Calu3 (cell line): ENCODE data around the gene ZBED4. TPM values are rescaled to one million over a fixed set of nuclear protein-coding genes. Genes with fewer than 3 reads are reported as not detected.
"Not testable (repeated sequence)": the region's sequence is repeated elsewhere in the genome, so short reads cannot be mapped to it uniquely, and the experiment has no call there.

Experiments
- BruUV-seq: library from RNA; stranded (reverse); fragments of 400-500 nt; replicated peaks from 2 replicates; lab custom pipeline; 2021; lab: Mats Ljungman, UMichigan
- CTCF ChIA-PET: fragments of 300-600 bp; sonication (Branson Sonifier 250); formaldehyde crosslinking; loops from one replicate; lab custom pipeline; 2022; ENCODE audit warnings: antibody characterized with exemption; lab: Charles Lee
- DNase-seq: peaks from one replicate; pipeline ENCODE4 v3.0.0; 2022
- H3K27ac Mint-ChIP-seq: one replicate; pipeline ENCODE4 v1.8.0; 2022; ENCODE audit warnings: mixed read lengths; ENCODE audit not compliant: unreplicated experiment
- H3K27me3 Mint-ChIP-seq: one replicate; pipeline ENCODE4 v1.8.0; 2022; ENCODE audit warnings: mixed read lengths; ENCODE audit not compliant: unreplicated experiment
- H3K36me3 Mint-ChIP-seq: one replicate; pipeline ENCODE4 v1.8.0; 2022; ENCODE audit warnings: mild to moderate bottlenecking, moderate library complexity, mixed read lengths; ENCODE audit not compliant: insufficient read depth, unreplicated experiment
- H3K4me1 Mint-ChIP-seq: one replicate; pipeline ENCODE4 v1.8.0; 2022; ENCODE audit warnings: mild to moderate bottlenecking, low read depth, mixed read lengths; ENCODE audit not compliant: unreplicated experiment
- H3K4me3 Mint-ChIP-seq: one replicate; pipeline ENCODE4 v1.8.0; 2022; ENCODE audit warnings: mild to moderate bottlenecking, low read depth, moderate library complexity, mixed read lengths; ENCODE audit not compliant: unreplicated experiment
- H3K9me3 Mint-ChIP-seq: one replicate; pipeline ENCODE4 v1.8.0; 2022; ENCODE audit warnings: low read depth, mixed read lengths; ENCODE audit not compliant: unreplicated experiment
- intact Hi-C: fragments of 100-400 bp; cut with micrococcal nuclease; formaldehyde crosslinking; loops from one replicate; pipeline ENCODE4 v1.10.0; 2022; ENCODE audit not compliant: unreplicated experiment
- total RNA-seq: library from RNA; stranded (reverse); gene quantifications from 2 replicates; pipeline ENCODE4 v1.2.3, GENCODE V29; 2022
- TF ChIP-seq, protein P1 (sequence below): fragments of 200-600 bp; IDR thresholded peaks from one replicate; pipeline ENCODE4 v1.8.0; 2022; ENCODE audit warnings: antibody characterized with exemption; ENCODE audit not compliant: unreplicated experiment

ZBED4 gene
- total RNA-seq, 1 experiment from 2014 or later = 30.0 TPM

GRCh38 chr22:49814856-49815255 lies 38.8 kb upstream of the ZBED4 start:
- Mint-ChIP-seq H3K9me3 (no peaks in the 10 kb centered on the region), H3K36me3 (peaks cover 64% of the 10 kb centered on the region), H3K27me3 (no peaks in the 10 kb centered on the region), H3K4me1 (peaks cover 36% of the 10 kb centered on the region), H3K4me3 (no peak overlapping the region), H3K27ac (no peak overlapping the region)
- TF ChIP-seq, protein P1, sequence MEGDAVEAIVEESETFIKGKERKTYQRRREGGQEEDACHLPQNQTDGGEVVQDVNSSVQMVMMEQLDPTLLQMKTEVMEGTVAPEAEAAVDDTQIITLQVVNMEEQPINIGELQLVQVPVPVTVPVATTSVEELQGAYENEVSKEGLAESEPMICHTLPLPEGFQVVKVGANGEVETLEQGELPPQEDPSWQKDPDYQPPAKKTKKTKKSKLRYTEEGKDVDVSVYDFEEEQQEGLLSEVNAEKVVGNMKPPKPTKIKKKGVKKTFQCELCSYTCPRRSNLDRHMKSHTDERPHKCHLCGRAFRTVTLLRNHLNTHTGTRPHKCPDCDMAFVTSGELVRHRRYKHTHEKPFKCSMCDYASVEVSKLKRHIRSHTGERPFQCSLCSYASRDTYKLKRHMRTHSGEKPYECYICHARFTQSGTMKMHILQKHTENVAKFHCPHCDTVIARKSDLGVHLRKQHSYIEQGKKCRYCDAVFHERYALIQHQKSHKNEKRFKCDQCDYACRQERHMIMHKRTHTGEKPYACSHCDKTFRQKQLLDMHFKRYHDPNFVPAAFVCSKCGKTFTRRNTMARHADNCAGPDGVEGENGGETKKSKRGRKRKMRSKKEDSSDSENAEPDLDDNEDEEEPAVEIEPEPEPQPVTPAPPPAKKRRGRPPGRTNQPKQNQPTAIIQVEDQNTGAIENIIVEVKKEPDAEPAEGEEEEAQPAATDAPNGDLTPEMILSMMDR = no peak
- BruUV-seq = no TSS peak
- CTCF ChIA-PET = interaction anchor here (0.6 to 1.0 kb wide), 3 partner anchors 41 to 103 kb away, joined by 3 to 6 read pairs (median 3); partner anchors contain the start of genes ALG12 and CRELD2
- intact Hi-C loops = no loop called here
- no peak for DNase-seq

DNA sequence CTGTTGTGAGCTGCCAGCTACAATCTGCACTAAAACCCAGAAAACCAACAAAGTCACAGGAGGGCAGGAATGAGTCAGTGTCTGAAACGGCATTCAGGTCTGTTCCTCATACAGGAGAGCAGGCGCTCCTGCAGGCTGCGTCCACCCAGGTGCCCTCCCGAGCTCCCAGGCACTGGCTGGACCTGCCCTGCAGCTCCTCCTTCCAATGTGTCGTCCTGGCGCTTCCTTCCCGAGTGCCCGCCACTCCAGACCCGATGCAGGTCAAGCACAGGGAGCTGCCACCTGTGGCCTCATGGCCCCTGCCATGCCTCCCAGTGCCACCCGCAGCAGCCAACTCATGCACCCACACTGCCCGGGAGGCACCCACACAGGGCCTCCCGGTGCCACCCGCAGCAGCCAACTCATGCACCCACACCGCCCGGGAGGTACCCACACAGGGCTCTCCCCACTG lies 38.0 kb upstream of the ZBED4 start:
- H3K27ac Mint-ChIP-seq = no peak overlapping the region
- DNase-seq = peak; percentile 60
- peaks cover 65% of the 10 kb centered on the region for H3K36me3 Mint-ChIP-seq
- peak overlapping the region; percentile 34 for H3K4me3 Mint-ChIP-seq
- H3K4me1 Mint-ChIP-seq = peaks cover 28% of the 10 kb centered on the region
- TF ChIP-seq, protein P1 = no peak
- intact Hi-C loops = no loop called here
- no peaks in the 10 kb centered on the region for H3K9me3 Mint-ChIP-seq
- CTCF ChIA-PET = interaction anchor here (0.6 to 1.0 kb wide), 3 partner anchors 40 to 102 kb away, joined by 3 to 6 read pairs (median 3); partner anchors contain the start of genes ALG12 and CRELD2
- BruUV-seq = no TSS peak
- H3K27me3 Mint-ChIP-seq = no peaks in the 10 kb centered on the region

GRCh38 chr22:49817359-49817758 lies 36.3 kb upstream of the ZBED4 start:
- CTCF ChIA-PET = no interaction called here
- peaks cover 75% of the 10 kb centered on the region for H3K36me3 Mint-ChIP-seq
- intact Hi-C loops = no loop called here
- no peak overlapping the region for H3K27ac Mint-ChIP-seq
- H3K4me3 Mint-ChIP-seq = no peak overlapping the region
- no peaks in the 10 kb centered on the region for H3K27me3 Mint-ChIP-seq
- DNase-seq = no peak
- H3K4me1 Mint-ChIP-seq = peaks cover 21% of the 10 kb centered on the region
- BruUV-seq = no TSS peak
- TF ChIP-seq, protein P1 = no peak
- no peaks in the 10 kb centered on the region for H3K9me3 Mint-ChIP-seq

- no TSS peak for BruUV-seq
- peaks cover 75% of the 10 kb centered on the region for H3K36me3 Mint-ChIP-seq
- CTCF ChIA-PET = interaction anchor here (0.8 kb wide), 1 partner anchor 54 kb away, joined by 3 read pairs; no protein-coding TSS in a partner anchor
These were observed 32.7 kb upstream of the ZBED4 start for GRCh38 chr22:49820984-49821383.

GRCh38 chr22:49821741-49822140 lies 31.9 kb upstream of the ZBED4 start:
- H3K9me3 Mint-ChIP-seq, H3K27ac Mint-ChIP-seq, intact Hi-C loops: not testable (repeated sequence)

More at GRCh38 chr22:49820984-49821383, 32.7 kb upstream of the ZBED4 start:
- TF ChIP-seq, protein P1 = no peak
- Mint-ChIP-seq H3K27me3 (no peaks in the 10 kb centered on the region), H3K27ac (no peak overlapping the region), H3K9me3 (no peaks in the 10 kb centered on the region), H3K4me3 (no peak overlapping the region), H3K4me1 (peaks cover 28% of the 10 kb centered on the region)
- DNase-seq = no peak
- intact Hi-C loops = no loop called here

More at GRCh38 chr22:49821741-49822140, 31.9 kb upstream of the ZBED4 start:
- H3K4me3 Mint-ChIP-seq, DNase-seq, H3K27me3 Mint-ChIP-seq, BruUV-seq, CTCF ChIA-PET: not testable (repeated sequence)
- H3K4me1 Mint-ChIP-seq = peaks cover 22% of the 10 kb centered on the region
- H3K36me3 Mint-ChIP-seq = peaks cover 80% of the 10 kb centered on the region
